Astrocyte (in vitro differentiated cells and primary cell): Measurements from ENCODE around the gene SEMA3G.

Source experiments
- CTCF ChIP-seq: IDR thresholded peaks from 2 replicates; pipeline ENCODE4 v1.5.1; 2011; ENCODE audit warnings: low read depth, mild to moderate bottlenecking, inconsistent platforms, low read length, moderate library complexity; ENCODE audit not compliant: insufficient read depth
- EZH2 ChIP-seq: IDR thresholded peaks from 2 replicates; pipeline ENCODE4 v1.6.1; 2012; ENCODE audit warnings: mild to moderate bottlenecking, low read length, inconsistent platforms; ENCODE audit not compliant: insufficient read depth

GRCh38 chr3:52438579-52439425, 6.1 kb downstream of the SEMA3G start:
- TF ChIP-seq CTCF (no peak), EZH2 (no peak)
